ENCODE data around the gene RIPOR3.

DNA sequence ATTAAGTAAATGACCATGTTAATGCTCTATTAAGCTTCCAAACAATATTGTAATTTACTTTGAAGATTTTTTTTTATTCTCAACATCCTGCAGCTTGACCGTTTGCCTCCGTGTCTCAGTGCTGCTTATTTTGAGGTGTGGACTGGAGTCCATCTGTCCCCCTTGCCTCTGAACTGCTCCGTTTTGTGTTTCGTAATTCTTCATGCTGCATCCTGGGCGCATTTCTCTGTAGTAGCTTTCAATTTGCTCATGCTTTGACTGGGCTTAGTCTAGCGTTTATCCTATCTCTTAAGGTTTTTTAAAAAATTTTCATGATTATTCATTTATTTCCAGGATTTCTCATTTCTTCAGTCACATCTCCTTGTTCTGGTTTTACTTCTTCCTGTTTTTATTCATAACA, 143.4 kb downstream of the RIPOR3 start:
- TF ChIP-seq, protein P1, sequence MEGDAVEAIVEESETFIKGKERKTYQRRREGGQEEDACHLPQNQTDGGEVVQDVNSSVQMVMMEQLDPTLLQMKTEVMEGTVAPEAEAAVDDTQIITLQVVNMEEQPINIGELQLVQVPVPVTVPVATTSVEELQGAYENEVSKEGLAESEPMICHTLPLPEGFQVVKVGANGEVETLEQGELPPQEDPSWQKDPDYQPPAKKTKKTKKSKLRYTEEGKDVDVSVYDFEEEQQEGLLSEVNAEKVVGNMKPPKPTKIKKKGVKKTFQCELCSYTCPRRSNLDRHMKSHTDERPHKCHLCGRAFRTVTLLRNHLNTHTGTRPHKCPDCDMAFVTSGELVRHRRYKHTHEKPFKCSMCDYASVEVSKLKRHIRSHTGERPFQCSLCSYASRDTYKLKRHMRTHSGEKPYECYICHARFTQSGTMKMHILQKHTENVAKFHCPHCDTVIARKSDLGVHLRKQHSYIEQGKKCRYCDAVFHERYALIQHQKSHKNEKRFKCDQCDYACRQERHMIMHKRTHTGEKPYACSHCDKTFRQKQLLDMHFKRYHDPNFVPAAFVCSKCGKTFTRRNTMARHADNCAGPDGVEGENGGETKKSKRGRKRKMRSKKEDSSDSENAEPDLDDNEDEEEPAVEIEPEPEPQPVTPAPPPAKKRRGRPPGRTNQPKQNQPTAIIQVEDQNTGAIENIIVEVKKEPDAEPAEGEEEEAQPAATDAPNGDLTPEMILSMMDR (IDR thresholded peaks at IDR 0.05; ENCODE audit: low read length) = no peak
- no peak for TF ChIP-seq EZH2 (IDR thresholded peaks at IDR 0.05; ENCODE audit: borderline replicate concordance, low read length)
